GM18511 (cell line): Measurements from ENCODE around the gene RELB.

Experiments
- ATAC-seq: cut with Tn5 transposase; IDR thresholded peaks from one replicate; pipeline ENCODE4 v1.9.1; 2021; ENCODE audit warnings: mild to moderate bottlenecking, moderate library complexity; ENCODE audit not compliant: unreplicated experiment

RELB gene

GRCh38 chr19:45019187-45019586 is 17.9 kb downstream of the RELB start:
- no peak for ATAC-seq

GRCh38 chr19:45020071-45020470 is 18.8 kb downstream of the RELB start:
- no peak for ATAC-seq

DNA sequence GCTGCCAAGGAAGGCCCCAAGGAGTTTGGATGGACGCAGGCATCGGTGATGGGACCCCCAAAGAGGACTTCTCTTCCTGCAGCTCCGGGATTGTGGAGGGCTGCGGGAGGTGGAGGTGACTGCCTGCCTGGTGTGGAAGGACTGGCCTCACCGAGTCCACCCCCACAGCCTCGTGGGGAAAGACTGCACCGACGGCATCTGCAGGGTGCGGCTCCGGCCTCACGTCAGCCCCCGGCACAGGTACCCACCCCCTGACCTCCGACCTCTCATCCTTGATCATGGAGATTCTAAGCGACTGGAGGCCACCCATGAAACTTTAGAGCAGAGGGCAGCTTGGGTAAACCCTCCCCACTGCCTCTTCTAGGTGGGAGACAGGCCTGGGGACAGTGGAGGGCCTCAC is 20.7 kb downstream of the RELB start:
- no peak for ATAC-seq

DNA sequence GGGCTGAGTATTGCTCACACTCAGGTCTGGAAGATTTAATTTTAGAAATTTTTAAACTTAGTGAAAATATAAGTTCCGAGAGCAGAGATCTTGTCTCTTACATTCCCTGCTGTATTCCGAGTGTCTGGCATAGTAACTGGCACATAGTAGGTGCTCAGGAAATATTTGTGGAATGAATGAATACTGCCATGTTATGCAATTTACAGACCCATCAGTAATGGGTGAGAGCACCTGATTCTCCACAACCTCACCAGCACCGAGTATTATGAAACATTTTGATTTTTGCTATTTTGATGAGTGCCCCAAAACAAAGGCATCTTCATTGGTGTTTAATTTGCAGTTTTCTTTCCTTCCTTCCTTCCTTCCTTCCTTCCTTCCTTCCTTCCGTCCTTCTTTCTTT is 21.8 kb downstream of the RELB start:
- no peak for ATAC-seq

- ATAC-seq: no peak
Measured at GRCh38 chr19:45025264-45025663, 24.0 kb downstream of the RELB start.

- no peak for ATAC-seq
Measured at GRCh38 chr19:45027371-45027770, 26.1 kb downstream of the RELB start.

DNA sequence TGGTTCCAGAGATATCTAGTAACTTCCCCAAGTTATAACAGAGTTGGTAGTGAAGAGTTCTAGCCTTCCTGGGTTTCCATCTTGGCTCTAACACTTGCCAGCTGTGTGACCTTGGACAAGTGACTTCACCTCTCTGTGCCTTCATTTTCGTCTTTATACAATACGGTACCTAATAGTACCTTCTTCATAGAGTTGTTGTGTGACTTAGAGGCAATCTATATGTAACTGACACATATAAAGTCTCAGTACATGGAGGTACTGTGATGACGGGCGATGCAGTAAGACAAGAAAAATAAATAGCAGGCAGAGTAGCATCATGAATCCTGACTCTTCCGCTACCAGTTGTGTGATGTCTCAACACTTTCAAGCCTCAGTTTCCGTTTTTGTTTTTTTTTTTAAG is 29.6 kb downstream of the RELB start:
- no peak for ATAC-seq

- ATAC-seq: no peak
Measured at GRCh38 chr19:45032421-45032820, 31.2 kb downstream of the RELB start.

GRCh38 chr19:45035755-45036154 is 34.5 kb downstream of the RELB start:
- ATAC-seq: no peak

- ATAC-seq: no peak
Measured at GRCh38 chr19:45037393-45038169, 36.3 kb downstream of the RELB start.

- peak; percentile 94 for ATAC-seq
Measured at GRCh38 chr19:45038931-45039893, 37.9 kb downstream of the RELB start, which contains the start of gene CLASRP. CLASRP (plus strand) TSS chr19:45039045; CDS start chr19:45040213, 1,168 bp downstream.

- no peak for ATAC-seq
Measured at GRCh38 chr19:45040059-45040771, 39.0 kb downstream of the RELB start.

DNA sequence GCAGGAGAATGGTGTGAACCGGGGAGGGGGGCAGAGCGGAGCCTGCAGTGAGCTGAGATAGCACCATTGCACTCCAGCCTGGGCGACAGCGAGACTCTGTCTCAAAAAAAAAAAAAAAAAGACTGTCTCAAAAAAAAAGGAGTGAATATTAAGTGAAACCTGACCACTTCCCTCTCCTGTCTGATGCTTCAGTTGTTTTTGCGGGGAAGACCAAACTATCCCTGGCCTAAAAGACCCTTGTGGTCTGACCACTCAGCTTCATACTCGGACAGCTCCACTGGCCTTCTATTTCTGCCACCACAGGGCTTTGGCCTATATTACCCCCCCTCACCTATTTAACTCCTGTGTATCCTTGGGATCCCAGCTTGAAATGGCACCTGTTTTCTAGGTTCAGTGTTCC is 39.9 kb downstream of the RELB start:
- no peak for ATAC-seq

- no peak for ATAC-seq
Measured at GRCh38 chr19:45045671-45046353, 44.5 kb downstream of the RELB start.

GRCh38 chr19:45046355-45046754 is 45.1 kb downstream of the RELB start:
- ATAC-seq: no peak

GRCh38 chr19:45047188-45047797 is 46.0 kb downstream of the RELB start:
- peak; percentile 71 for ATAC-seq

DNA sequence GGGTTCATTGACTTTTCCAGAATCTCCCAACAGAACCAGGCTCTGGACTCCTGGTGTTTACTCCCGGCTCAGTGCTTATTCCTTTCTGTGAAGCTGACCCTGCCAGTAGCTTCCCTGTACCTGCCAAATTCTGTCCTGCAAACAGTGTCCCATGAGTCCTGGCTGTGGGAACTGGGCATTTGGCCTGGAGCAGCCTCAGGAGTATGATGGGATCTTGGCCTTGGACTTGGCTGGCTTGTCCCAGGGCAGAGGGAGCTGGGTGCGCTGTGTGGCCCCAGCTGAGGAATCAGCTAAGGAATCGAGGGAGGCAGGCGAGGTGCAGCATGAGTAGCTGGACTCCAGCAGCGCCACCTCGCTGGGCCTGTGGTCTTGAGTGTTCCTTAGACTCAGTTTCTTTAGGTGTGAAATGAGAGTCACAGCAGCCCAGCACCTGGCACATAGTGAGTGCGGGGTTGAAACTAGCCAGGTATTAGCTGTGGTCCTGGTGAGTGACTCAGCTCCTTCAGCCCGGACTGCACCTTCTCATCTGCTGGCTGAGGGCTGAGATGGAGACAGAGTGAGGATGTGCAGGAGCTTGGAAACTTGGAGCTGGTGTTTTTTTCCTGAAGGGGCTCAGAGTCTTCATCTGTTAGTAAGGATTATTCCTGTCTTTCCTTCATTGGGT is 47.9 kb downstream of the RELB start:
- no peak for ATAC-seq

DNA sequence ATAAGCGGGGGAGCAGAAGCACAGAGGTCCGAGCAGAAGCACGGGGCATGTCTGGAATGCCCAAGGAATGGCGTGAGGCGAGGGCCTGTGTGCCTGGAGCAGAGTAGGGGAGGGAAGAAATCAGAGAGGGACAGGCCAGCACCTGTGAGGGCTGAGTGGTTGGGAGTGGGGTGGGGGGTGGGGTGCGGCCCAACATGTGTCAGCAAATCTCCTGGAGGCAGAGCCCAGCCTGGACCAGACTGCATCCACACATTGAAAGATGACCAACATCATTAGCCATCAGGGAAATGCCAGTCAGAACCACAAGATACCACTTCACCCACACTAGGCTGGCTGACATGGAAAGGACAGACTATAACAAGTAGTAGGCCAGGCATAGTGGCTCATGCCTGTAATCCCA is 48.8 kb downstream of the RELB start:
- ATAC-seq: no peak

DNA sequence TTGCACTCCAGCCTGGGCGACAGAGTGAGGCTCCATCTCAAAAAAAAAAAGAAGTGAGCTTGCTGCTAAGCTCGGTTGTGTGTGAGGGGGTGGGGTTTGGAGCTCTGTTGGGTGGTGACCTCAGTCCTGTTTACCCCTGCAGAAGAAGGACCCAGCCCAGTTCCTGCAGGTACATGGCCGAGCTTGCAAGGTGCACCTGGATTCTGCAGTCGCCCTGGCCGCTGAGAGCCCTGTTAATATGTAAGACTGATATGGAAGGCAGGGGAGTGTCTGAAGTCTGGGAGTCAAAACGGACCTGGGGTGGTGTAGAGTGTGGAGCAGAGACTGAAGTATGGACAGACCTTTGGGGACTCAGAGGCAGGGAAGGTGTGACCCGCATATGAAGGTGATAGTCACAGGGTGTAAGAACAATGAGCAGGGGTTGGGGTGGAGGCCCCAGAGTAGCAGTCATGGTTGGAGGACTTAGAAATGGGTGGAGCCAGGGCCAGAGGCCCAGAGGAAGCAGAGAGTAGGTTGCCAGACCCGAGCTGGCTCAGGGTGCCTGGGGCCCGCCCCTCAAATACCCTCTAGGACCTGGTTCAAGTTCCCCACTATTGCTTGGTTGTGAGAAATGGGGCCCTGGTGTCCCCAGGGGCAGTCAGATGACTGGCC is 50.8 kb downstream of the RELB start:
- peak; percentile 50 for ATAC-seq
